GM19372 (cell line): ENCODE measurements around the gene MARCO.

ENCODE experiments used
- ATAC-seq: cut with Tn5 transposase; IDR thresholded peaks from one replicate; pipeline ENCODE4 v1.9.1; 2021; ENCODE audit warnings: mild to moderate bottlenecking, low read depth, moderate library complexity; ENCODE audit not compliant: unreplicated experiment

The MARCO gene, protein sequence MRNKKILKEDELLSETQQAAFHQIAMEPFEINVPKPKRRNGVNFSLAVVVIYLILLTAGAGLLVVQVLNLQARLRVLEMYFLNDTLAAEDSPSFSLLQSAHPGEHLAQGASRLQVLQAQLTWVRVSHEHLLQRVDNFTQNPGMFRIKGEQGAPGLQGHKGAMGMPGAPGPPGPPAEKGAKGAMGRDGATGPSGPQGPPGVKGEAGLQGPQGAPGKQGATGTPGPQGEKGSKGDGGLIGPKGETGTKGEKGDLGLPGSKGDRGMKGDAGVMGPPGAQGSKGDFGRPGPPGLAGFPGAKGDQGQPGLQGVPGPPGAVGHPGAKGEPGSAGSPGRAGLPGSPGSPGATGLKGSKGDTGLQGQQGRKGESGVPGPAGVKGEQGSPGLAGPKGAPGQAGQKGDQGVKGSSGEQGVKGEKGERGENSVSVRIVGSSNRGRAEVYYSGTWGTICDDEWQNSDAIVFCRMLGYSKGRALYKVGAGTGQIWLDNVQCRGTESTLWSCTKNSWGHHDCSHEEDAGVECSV

DNA sequence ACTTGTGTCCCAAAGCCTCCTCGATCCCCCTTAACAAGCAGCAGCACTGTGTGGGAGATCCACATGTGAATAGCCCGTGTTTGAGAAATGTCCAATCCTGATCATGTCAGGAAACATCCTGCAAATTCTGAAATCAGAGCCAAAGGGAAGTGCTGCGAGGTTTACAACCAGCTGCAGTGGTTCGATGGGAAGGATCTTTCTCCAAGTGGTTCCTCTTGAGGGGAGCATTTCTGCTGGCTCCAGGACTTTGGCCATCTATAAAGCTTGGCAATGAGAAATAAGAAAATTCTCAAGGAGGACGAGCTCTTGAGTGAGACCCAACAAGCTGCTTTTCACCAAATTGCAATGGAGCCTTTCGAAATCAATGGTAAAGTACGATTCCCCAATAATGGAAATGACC lies at the start of gene MARCO:
TSS of gene MARCO (plus strand) at position 164 of the 400 bp plus-strand sequence. CDS start at position 271, 107 bp downstream.
- no peak for ATAC-seq

DNA sequence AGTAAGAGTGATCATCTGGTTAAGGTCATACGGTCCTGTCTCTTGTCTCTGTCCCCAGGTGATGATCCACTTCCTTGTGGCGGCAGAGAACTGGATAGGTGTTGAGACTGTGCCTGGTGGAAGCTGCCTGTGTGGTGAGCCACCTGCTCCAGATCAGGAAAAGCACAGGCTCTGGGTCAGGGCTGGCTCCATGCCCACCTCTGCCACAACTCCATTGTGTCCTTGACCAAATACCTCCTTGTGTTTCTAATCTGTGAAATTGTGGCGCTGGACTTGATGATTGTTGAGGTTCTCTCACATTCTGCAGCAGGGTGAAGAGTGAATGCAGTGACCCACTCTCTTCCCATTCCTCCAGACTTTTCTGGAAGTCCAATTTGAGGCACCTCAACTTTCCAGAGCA lies 48.9 kb upstream of the MARCO start:
- ATAC-seq = no peak

DNA sequence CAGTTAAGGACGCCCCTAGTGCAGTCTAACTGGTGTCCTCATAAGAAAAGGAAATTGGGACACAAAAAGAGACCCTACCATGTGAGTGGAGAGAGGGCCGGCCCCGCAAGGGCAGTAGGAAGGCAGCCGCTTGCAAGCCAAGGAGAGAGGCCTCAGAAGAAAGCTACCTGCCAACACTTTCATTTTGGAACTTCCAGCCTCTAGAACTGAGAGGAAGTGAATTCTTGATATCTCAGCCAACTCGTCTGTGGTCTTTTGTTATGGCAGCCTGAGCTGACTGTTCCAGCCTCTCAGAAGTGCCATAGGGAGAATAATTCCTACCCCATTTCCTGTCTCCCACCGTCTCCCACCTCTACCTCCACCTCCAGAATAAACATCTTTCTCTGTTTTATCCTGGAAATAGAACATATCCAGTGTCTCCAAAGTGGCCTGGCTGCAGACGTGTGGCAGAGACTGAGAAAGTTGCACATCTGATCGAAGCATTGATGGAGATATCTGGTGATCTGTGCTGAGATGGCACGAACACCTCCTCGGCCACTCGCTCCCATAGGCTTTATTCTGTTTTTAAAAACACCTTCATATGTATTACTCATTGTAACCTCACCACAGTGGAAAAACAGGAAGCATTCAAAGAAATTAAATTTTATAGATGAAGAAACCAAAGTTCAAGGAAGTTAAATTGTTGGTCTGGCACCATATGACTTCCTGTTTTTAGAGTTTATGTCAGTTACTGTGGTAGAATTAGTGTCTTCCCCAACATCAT lies 39.5 kb upstream of the MARCO start:
- no peak for ATAC-seq

DNA sequence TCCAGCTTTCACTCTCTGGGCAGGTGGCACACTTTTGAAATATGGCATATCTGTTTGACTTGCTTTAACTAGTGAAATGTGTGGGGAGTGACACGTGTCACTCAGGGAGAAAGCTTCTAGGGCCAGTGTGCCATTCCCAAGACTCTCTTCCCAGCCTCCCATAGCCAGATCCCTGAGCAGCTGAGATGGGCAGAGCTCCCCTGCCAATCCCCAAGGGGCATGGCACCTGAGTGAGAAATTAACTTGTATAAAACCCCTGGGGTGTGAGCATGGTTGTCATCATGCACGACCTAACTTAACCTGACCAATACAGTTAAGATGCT lies 39.0 kb upstream of the MARCO start:
- no peak for ATAC-seq

DNA sequence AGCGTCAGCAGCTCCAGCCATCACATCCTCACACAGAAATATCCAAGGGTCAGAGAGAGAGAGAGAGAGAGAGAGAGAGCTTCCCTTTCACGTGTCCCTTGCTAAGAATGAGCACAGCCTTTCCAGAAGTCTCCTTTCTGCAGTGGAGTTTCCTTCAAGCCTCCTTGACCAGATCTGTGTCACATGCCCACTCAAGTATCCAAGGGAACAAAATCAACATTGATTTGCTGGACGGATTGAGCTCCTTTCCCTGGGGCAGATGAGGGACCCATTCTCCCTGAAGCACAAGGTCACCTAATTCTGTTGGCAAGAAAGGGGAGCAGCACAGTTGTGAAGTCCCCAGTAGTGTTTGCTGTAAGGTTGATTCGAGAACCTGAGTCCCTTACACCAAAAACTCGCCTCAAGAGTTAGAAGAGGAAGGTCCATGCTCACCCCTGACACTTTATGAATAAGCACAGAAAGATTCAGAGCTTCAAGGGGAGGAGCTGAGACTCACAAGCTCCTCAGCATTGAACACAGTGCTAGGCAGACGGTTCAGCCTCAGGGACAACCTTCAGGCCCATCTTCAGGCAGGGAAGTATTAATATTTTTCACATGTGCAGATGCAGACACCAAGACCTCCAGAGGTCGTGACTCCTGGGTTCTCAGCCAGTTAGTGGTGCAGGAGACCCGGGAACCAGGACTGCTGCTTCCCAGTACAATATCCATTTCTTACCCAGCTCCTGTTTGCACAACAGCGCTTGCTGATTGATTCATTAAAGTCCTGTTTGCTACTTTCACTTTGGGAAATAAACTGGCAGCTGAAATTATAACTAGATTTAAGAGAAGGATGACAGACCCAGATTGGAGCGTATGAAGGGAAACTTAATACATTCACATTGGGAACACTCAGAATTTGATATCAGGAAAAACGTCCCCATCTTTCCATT lies 38.2 kb upstream of the MARCO start:
- ATAC-seq = no peak

DNA sequence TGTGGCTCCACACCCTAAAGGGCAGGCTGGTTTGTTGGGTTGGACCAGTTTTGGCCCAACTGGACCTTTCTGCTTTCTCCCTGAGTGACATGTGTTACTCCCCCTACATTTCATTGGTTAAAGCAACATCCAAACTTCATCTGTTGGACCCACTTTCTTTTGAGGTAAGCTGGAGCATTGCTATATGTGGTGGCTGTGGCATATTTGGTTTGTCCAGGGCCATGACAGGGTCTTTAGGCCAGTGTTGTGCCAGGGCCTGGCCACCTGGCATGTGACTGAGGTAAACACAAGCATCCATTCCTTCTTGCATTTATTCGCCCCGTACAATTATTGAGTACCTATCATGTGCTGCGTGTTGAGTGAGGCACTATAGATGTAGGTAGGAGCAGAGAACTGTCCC lies 36.8 kb upstream of the MARCO start:
- ATAC-seq = no peak

DNA sequence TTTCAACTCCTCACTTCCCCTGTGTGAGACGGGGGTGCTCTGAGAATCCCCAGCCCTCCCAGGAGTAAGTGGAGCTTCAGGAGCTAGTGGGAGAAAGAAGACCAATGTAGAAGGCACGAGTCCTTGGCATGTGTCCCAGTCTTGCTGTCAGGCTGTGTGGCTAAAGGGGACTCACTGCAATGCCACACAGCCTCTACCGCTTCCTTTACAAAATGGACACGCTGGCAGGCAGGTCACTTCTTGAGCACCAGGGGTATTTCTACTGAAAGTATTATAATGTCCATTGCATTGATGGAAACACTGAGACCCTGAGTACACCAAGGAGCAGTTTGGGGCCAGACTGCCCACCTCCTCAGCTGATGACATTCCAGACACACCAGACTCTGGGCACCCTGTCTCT lies 35.8 kb upstream of the MARCO start:
- no peak for ATAC-seq

DNA sequence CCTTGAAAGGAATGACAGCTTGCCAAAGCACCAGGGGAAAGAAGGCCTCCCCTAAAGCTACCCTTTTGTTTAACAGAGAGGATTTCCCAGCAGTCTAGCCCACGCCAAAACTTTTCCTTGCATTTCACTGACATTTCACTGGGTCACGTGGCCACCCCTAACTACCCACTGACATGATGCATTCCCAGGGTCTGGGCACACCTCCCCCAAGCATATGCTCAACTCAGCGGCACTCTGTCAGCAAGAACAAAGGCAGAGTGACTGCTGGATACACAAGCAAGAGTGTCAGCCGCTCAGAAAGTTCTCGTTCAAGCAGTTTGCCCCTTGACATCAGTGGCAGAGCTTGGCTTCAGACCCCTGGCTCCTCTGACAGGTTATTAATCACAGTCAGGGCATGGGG lies 34.2 kb upstream of the MARCO start:
- ATAC-seq = no peak

DNA sequence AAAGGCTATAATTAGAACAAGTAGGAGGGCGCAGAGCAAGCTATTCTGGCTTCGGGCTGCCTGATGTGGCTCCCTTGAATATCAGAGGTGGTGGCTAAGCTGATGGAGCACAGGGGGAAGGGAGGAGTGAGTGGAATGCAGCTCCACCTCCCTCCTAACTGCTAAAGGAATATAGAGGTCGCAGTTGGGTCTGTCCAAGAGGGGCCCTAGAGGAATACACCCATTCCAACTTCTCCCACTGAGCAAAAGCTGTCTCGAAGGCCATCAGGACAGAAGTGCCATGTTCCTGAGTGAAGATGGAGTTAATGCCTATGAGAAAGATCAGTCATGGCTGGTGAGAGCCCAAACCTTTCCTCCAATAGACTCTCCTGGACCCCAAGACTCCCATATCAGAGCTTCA lies 32.8 kb upstream of the MARCO start:
- ATAC-seq = no peak

DNA sequence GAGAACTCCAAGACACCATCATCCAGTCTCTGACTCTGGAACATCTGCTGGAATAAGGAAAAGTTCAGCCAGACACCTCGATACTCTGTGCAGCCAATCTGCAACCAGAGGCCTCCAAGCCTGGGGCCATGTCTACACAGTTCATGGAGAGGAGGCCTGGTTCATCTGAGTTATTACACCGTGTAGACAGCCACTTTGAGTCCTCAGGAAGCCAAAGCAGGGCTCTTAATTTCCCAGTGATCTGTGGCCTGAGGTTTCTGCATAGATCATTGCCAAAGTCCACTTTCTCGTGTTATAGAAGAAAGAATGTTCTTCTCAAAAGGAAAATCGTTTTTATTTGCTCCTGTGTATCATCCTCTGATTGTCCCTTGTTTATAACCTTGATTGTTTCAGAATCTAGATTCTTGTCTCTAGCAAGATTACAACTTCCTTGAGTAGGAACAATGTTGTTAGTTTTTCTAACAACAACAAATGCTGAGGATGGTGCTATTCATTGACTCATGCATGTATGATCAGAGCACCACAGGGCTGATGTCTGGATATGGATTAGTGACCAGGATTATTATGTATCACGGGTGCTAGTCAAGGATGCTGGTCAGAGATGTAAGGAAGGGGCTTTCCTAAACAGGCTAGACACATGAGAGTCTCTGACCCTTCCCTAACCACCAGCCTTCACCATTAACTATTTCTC lies 30.7 kb upstream of the MARCO start:
- no peak for ATAC-seq

DNA sequence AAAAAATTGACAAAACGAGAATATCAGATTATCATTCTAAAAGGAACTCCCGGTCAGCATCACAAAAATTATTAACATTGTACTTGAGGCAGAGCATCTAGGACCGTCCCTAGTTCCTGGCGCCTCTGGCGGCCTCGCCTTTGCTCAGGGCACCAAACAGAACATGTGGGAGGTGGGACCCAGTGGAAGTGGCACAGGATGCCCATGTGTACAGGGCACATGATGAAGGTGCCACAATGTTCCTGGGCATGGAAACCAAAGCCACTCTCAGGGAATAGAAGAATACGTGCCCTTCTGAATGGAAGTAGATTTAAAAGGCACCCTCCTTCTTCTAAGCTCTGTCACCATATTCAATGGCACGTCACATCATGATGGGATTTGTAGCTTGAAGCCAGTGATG lies 30.1 kb upstream of the MARCO start:
- no peak for ATAC-seq

DNA sequence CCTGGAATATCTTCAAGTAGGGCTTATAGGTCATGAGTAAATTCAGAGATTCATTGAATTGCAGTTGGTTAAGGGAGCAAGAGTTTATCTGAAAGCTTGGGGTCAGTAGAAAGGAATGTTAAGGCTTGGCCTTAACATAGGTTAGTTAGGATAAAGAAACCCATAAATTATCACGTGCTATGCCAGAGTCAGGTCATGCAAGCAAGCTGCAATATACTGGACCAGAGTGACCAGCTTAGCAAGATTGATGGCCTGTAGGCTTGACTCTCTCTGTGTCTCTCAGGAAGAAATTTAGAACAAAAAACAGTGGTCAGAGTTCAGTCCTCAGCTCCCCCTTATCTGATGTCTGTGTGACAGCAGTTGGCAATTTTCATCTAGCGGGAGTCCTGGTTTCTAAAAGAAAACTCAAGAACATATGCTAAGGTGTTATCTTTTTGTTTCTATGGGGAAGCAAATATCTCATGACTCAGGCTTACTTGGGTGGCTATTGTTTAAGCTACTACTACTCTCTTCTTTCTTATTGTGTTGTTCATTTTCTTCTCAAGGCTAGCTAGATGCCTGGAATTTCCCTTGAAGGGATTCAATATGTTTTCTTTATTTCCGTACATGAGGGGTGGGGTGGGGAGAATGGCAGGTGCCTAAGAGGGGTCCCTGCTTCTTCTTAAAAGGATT lies 28.7 kb upstream of the MARCO start:
- no peak for ATAC-seq

DNA sequence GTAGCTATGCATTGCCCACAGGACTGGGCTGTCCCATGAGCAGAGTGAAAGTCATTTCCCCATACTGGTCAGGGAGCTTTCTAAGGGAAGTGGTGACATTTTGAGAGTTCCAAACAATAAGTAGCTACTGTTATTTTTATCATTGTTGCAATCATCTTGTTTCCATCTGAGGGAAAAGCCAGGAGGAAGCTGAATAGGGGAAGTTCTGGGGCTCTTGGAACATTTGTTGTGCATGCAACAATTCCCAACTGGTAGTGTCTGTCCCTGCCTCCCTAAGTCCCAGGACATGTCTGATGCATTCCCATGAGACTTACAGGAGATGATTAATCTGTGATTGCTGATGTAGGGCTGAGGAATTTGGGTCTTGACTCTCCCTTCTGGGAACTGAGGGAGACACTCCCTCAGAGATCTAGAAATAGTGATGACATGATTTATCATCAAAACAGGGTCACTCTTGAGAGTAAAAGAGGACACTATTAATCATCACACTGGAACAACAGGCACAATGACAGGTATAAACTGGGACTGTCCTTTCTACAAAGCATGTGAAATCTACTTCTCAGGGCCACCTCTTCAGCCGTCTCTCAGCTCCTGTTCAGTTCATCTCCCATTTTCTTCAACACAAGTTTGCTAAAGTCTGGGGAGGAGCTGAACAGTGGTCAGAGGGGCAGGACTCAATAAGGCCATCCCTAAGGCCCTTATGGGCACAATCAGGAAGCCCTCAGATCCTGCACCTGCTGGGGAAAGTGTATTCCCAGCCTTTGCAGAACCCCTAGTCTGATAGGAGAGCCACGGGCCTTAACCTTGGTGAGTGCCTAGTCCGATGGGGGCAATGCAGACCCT lies 28.0 kb upstream of the MARCO start:
- no peak for ATAC-seq

DNA sequence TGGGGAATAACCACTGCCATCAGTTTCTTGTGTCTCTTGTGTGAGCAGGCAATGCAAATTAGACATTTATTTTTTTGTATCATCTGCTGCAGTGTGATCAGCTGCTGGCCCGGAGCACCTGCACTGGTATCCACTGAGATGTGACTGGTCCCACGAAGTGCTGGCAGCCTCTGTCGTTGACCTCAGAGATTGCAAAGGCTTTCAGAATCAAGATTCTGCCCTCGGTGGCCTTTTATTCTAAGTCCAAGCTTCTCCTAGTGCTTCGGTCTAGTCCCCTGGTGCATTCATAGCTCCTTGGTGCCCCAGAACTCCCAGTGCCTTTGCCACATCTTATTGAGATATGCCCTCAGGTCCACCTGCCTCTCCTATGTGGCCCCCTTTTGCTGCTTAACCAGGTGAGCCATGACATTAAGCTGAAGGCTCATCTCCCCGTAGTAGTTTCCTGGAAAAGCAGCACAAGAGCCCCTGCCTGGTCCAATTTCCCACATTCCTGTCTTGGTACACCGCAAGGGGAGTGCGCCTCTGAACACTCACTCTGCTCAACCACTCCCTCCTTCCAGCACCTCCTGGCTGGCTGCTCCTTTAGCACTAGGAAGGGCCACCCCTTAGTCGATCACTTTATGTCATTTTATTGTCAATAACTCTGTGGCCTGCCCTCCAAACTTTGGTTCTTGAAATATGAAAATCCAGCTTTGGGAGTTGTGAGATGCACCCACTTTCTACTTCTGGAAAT lies 27.1 kb upstream of the MARCO start:
- no peak for ATAC-seq

DNA sequence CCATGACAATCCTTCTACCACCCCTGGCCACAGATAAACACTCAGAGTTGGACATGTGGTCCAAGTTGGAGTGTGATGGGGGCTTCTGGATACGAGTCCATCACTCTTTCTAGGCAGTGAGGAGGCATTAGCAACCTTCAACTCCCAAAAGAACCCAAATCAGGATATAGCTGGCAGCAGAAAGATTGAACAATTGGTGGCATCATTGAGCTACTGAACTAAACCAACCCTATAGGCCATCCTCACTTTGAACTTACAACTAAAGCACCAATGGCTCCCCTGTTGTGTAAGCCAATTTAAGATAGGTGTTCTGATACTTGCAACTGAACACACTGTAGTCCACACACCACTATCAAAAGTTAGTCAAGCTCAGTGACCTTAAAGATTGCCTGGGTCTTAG lies 24.0 kb upstream of the MARCO start:
- ATAC-seq = no peak

DNA sequence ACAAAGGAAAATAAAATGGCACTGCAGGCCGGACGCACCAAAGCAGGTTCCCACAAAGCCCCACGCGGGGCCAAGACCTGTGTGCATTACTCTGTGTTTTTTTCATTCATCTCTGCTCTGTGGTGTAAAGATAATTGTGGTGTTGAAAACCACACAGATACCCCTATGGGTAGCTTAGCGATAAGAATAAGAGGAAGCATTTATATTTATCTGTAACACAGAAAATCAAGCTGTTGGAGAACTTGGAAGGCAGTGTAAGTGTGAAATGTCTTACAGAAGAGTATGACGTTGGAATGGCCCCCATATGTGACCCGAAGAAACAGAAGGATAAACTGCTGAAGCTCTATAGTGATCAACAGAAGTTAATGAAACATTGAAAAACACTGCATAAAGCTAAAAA lies 20.3 kb upstream of the MARCO start:
- ATAC-seq = no peak

DNA sequence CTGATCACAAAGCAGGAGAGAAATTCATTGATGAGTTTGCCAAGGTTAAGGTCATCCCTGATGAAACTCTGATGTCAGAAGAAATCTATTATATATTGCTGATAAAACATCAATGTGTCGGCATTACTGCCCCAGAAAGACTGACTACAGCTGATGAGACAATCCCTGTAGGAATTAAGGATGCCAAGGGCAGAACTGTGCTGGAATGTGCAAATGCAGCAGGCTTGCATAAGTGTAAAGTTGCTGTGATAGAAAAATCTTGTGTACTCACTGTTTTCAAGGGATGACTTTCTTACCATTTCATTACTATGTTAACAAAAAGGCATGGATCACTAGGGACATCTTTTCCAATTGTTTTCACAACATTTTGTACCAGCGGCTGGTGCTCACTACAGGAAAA lies 19.7 kb upstream of the MARCO start:
- ATAC-seq = no peak

DNA sequence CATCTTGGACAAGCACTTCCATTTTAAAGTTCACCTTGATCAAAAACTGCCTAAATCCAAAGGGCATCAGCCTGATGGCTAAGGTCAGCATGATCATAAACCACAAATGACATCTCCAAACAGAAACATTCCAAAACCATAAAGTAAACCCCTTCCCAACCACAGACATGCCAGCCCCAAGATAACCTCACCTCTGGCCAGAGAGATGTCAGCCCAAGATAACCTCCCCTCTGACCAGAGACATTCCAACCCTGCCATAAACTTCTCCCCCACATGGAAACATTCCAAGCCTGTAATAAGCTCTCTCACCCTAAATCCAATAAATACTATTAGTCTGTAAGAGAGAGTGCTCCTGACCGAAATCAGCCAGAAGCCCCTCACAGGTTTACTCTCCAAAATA lies 18.6 kb upstream of the MARCO start:
- ATAC-seq = no peak
